ENCODE results near the gene DACH2.

DACH2 gene

DNA sequence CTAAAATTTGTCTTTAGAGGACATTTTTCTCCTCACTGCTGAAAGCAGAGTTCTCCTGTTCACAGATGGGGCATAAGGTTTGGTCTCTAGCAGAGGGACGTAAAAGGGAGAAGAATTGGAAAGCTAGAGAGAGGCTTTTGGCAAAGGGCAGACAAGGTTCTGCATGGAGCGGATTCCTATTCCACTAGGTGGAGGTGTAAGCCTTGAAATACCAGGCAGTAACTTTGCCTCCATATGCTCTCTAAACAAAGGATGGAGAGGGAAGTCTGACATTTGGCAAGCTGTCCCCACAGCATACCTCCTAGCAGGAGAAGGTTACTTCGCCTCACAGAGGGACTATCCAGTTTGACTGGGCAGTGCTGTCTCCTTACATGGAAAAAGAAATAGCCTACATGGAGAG lies 174.7 kb downstream of the DACH2 start:
- no peak for DNase-seq (ENCODE audit: low spot score)

DNA sequence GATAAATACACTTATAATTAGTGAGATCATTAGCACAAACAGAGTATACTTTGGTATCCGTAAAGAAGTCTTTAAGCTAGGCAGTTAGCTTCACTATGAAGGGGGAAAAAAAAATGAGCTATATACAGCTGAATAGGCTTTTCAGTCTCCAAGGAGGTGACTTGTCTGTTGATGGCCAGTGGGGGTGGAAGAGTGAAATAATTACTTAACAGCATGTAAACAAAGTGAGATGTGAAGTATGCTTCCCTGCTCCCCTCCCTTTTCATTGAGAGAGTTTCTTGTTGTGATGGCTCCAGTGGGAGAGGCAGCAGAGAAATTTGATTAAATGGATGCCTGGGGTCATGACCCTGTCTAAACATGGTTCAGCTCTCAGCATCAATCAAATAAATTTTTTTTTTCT lies 180.9 kb downstream of the DACH2 start:
- DNase-seq (ENCODE audit: low spot score): no peak

DNA sequence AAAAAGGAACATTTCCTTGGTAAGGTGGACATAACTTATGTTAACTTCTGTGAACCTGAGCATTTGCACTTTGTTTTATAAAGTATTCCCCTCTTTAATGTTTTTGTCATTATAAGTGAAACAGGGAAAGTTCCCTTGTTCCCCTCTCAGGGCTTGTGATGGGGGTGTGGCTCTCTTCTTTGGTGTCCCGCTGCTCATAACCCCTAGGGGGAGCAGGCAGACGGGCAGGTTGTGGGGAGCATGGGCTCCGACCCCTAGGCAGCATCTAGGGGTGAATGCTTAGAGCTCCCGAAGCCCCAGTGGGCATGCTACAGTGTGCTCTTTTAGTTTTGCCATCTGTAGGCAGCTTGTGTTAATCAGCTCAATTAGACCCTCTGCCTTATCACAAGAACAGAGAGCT lies 200.4 kb downstream of the DACH2 start:
- DNase-seq (ENCODE audit: low spot score): no peak

DNA sequence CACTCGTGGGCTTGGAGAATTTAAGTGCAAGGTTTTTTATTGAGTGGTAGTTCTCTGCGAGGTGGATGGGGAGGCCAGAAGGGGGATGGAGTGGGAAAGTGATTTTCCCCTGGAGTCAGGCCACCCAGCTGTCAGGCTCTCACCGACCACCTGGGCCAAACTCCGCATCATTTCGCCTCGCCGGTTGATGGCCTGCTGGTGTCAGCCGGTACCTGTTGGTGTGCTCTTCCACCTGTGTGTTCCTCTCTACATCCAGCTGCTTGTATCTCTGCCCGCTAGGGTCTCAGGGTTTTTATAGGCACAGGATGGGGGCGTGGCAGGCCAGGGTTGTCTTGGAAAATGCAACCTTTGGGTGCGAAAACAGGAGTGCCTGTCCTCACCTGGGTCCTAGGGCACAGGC lies 200.9 kb downstream of the DACH2 start:
- DNase-seq (ENCODE audit: low spot score): no peak

DNA sequence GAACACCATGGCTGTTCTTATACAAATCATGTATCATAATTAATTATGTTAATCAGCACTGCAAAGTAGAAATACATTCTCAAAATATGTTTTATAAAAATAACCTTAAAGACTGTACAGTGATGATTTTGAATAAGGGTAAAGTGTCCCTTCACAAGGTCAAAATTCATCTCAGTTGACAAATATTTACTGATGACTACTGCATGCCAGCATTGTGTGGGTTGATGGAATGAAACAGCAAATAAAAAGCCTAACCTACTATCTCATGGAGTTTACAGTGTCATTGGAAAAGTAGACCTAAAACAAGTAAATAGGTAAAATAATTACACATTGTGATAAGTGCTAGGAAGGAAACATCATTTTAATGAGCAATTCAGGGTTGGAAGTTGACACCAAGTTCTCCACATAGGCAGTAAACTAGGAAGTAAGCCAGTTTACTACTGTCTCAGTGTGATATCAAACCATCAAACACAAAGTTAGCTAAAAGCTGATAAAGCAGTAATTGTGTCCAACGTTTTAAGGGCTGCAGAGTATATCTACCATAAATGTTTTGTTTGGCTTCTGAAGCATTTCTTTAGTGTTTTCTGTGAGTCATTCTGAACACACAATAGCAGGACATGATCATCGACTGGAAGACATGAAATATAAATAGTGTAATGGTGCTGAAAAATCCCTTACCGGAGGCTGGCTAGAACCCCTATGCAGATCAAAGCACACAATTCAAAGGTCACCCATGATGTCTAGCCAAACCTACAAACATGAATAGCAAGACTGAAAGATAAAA lies 221.8 kb downstream of the DACH2 start:
- no peak for DNase-seq (ENCODE audit: low spot score)

DNA sequence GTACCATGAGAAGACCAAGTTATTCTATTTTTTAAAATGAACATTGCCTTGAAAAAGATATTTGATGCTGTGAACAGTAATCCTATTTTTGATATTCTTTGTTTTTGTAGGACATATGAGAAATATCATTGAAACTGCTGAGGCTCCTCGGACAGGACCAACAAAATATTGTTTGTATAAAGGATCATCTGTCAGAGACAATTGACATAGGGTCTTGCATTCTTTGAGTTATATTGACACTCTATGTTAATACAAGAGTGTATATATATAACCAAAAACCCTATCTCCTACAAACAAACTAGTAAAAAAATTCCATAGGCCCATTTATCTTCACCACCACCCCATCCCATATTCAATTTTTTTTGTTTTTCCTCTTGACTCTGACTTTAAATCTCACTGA lies 222.7 kb downstream of the DACH2 start:
- no peak for DNase-seq (ENCODE audit: low spot score)

DNA sequence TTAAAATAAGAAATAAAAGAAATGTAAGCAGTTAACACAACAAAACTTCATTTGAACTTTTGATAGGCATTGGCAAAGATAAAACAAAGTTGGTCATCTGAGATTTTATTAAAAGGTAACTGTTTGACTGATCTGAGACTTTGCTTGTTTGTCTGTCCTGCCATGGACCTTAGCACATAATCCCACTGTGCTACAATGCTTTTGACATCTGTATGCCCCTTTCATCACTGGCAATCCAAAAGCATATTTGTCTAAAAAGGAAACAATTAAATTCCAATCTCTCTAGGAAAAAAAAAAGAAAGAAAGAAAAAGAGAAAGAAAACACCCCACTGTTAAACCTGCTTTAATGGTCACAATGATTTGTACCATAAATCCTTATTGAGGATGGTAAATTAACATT lies 231.0 kb downstream of the DACH2 start:
- no peak for DNase-seq (ENCODE audit: low spot score)

DNA sequence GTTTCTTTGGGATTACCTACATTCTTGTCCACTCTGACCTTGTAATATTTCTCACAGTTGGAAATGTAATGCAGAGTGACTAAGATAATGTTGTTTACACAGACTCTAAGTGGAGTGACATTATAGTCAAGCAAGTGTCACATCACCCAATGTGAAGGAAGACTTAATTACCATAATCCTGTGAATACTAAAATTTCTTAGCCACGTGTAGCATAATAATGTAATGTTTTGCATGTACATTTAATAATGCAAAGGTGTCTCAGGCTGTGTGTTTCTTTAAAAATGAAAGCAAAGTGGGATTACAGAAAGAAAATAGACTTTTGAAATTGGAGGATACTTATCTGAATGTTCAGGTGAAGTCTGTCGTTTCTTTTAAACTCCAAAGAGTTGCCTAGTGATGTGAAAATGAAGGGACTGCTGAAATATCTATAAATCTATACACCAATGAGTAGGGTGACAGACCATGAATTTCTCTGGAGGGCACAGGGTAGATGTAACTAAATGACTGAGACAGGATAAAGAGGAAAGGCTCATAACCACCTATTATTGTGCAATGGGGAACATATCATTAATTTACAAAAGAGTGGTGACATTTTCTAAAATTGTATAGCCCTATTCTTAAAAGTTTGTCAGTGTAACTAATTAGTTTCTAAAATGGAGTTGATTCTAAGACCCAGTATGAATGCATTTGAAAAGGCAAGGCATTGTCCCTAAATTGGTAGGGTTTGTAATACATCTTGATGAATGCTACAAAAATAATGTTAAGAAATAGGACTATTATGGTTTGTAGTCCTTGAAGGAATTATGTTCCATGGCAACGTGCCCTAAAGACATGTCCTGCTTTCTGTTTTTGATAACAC lies 235.7 kb downstream of the DACH2 start:
- no peak for DNase-seq (ENCODE audit: low spot score)

DNA sequence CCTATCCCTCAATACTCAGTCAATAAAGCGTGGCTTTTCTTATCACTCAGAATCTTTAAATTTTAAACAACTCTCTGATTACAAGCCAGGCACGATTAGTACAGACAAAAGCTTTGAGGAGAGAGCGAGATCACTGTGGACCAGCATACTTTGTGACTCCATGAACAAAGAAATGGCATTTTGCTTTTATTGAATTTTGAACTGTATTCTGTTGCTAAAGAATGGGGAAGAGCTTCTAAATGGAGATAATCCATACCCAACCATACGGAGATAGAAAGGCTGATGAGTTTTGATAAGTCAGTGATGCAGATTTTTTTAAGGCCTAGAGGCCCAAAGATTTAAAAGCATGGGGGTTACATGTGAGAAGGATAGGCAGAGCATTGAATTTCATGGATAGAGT lies 259.1 kb downstream of the DACH2 start:
- no peak for DNase-seq (ENCODE audit: low spot score)

DNA sequence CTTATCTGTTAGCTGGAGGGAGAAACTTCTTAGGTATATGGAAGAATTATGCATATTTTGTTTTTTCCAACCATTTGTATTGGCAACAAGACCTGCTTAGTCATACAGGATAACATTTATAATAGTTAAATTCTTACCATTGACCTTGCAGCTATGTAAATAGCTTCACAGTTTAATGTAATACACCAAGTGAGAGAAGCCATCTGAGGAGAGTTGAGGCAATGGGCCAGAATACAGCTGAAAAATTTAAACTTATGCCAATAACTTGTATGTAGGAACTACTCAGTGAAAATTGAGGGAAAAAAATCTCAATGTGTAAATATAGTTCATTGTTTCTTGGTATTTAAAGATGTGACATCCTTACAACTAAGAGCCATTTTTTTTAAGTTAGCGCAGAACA lies 273.5 kb downstream of the DACH2 start:
- no peak for DNase-seq (ENCODE audit: low spot score)

DNA sequence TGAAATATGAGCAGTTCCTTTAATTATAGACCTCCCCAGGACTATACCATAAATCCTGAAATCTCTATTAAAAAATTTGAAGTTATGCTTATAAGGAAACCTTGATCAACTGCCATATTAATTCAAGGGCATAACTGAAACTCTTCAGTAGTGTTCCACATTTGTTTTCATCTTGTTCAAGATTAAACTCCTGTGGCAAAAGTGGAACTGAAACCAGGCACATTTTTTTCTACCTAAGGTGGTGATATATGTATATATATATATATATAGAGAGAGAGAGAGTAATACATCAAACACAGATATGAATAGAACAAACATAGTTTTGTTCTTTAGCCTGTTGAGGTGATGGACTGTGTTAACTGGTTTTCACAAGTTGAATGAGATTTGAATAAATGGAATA lies 287.9 kb downstream of the DACH2 start:
- no peak for DNase-seq (ENCODE audit: low spot score)

DNA sequence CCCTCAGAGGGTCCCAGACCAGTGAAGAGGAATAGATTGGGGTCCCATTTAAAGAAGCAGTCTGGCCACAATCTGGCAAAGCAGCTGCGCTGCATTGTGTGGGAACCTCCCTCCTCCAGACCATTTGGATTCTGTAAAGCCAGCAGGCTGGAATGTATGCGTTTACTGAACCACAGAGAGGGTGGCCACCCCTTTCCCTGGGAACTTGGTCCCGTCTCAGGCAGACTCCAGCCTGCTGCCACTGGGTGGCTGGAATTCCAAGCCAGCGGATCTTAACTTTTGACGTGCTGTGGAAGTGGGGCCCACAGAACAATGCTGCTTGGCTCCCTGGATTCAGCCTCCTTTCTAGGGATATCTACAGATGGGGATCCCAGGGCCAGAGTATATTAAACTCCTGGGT lies 307.2 kb downstream of the DACH2 start:
- no peak for DNase-seq (ENCODE audit: low spot score)

DNA sequence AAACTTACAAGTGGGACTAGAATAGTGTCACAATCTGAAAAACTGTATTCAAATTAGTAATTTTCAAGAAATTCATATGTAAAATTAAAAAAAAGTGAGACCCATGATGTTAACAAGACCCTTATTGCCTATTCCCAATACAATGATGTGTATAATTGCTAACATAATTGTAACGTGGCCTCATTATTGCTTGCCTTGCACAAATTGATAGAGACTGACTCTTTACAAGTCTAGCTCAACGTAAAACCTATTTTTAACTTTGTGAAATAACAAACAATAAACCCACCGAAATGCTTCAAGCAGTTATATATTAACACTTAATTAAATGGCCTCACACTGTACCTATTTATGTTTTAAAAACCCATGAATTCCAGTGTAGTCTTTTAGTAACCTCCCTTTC lies 312.5 kb downstream of the DACH2 start:
- DNase-seq (ENCODE audit: low spot score): no peak

DNA sequence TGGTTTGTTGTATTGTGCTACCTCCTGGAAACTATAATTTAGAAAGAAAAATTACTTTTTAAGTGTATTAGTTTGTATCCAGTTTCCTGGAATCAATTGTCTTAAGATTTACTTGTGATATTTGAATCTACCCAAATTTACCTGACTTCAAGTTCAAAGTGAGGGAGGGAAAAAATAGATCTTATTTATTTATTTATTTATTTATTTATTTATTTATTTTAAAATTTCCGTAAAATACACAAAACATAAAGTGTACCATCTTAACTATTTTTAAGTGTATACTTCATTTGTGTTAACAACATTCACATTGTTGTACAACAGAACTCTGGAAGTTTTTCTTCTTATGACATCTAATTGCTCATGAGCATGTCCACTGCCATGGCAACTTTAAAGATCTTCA lies 356.0 kb downstream of the DACH2 start:
- DNase-seq (ENCODE audit: low spot score): no peak

DNA sequence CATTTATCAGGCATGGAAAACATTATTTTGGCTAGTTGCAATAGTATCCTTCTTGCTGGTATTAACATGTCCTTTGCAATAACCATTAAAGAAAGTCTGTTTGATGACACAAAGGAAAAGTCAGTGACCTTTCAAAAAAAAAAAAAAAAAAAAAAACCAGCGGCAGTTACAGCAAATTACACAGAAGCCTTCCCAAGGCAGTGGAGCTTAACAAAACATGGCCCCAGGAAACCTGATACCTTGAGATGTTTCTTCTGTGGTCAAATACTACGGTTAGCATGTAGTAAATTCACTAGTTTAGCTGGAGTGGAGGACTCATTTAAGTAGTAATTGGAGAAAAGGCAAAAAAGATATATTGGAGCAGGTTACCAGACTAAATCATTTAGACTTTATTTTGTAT lies 359.1 kb downstream of the DACH2 start:
- no peak for DNase-seq (ENCODE audit: low spot score)

DNA sequence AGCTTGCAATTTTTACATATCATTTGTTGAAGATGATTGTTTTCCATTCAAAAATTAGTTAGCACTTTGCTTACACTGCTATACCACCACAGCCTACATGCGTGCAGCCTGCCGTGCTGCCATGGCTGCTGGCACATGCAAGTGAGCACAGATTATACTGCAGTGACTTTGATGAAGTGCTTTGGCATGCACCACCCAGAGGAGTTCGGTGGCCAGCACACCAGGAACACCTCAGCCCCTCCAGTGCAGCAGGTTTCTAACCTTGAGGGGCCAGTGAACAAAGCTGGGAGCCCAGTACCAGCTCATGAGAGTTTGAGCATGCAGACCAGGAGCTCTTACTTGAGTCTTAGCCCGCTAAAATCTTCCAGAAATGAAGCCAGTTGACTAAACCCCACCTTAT lies 431.5 kb downstream of the DACH2 start:
- no peak for DNase-seq (ENCODE audit: low spot score)

DNA sequence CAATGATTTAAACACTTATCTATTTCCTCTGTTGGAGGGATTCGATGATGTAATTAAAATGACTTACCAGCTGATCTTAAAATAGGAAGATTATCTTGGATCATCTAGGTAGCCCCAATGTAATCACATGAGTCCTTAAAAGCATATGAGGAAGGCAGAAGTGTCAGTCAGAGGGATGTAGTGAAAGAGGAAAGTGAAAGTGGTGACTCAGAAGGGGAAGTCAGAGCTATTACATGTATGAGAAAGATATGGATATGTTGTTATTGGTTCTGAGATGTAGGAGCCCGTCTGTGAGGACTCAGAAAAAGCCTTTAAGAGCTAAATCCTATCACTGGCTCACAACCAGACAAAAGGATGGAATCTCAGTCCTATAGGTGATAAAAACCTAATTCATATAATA lies 456.4 kb downstream of the DACH2 start:
- DNase-seq (ENCODE audit: low spot score): no peak

DNA sequence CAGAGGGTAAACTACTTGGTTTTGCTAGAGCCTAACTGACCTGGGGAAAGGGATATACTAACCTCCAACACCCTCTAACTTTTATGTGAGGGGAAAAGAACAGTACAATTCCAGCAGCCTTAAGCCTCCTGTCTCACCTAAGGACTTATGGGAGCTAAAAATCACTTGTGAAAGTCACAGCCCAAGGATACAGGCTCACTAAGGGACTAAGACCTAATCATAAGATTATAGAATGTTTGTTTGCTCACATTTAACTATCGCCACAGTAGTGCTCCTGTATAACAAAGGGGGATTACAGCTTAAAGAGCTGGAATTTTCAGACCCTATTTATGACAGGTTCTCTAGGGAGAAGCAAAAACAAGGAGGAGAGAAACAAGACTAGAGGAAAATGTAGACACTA lies 548.7 kb downstream of the DACH2 start:
- no peak for DNase-seq (ENCODE audit: low spot score)

DNA sequence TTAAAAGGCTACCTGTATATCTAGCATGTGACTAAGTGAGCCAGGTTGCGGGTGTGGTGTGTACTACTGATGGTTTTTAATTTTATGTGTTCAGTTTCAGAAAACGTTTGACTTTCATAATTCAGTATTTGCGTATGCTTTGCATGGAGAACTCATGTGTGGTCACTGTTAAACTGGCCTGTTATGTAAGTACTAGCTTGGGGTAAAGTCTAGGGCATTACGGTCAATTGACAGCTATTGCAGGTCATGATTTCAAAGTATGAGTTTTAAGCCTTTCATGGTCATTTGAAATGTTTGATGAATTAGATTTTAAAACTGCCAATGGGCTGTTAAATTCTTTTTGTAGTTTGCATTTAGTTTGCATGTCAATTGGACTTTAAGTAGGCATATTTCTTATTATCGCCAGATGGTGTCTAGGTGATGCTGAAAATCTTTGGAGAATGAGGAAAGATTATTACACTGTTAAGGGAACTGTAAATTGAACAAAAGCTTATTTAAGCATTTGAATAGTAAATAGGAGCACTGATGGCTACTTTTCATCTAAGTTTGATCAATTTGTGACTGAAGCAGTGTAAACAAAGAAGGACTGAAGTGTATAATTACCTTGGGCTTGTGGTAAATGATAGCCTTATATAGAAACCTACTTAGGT lies 563.4 kb downstream of the DACH2 start:
- no peak for DNase-seq (ENCODE audit: low spot score)

DNA sequence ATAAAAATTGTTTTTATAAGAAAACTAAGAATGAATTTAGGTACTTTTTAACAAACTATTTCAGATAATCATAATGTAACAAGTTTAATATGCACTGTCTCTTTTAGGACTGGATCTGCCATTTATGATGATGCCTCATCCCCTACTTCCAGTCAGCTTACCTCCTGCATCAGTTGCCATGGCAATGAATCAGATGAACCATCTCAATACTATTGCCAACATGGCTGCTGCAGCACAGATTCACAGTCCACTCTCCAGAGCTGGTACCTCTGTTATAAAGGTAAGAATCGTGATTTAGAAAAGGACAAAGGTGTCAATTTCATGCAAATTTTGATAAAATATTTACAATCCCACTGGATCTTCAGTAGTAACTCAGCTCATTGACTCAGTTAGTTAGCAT lies 566.2 kb downstream of the DACH2 start:
- no peak for DNase-seq (ENCODE audit: low spot score)

DNA sequence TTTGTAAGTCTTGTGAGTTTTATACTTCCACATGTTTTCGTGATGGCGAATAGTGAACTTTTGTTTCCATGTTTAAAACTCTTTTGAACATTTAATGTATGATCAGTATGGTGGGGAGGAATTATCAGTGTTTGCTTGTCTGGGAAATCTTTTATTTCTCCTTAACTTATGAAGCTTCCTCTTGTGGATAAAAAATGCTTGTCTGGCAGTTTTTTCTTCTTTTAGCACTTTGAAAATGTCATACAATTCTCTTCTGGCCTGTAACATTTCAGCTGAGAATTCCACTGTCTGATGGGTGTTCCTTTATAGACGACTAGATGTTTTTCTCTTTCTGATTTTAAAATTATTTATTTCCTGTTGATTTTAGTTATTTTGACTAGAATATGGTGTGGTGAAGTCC lies 576.0 kb downstream of the DACH2 start:
- no peak for DNase-seq (ENCODE audit: low spot score)

DNA sequence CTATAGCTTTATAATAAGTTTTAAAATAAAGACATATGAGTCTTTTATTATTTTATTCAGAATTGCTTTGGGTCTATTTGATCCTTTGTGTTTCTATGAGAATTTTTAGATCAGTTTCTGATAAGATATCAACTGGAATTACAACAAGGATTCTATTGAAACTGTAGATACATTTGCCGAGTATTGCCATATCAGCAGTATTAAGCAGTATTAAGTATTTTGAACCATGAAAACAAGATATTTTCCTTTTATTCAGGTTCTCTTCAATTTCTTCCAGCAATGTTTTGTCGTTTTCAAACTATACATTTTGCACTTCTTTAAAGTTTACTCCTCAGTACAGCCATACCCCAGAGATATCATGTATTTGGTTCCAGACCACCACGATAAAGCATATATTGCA lies 598.8 kb downstream of the DACH2 start:
- no peak for DNase-seq (ENCODE audit: low spot score)

DNA sequence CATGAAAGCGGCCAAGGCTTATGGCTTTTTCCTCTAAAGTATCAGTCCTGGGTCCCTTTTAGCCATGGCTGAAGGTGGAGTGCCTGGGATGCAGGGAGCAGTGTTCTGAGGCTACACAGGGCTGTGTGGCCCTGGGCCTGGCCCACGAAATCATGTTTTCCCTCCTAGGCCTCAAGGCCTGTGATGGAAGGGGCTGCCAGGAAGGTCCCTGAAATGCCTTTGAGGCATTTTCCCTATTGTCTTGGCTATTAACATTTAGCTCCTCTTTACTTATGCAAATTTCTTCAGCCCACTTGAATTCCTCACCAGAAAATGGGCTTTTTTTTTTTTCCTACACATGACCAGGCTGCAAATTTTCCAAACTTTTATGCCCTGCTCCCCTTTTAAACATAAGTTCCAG lies 657.0 kb downstream of the DACH2 start:
- DNase-seq (ENCODE audit: low spot score): no peak
